ENCODE data around the gene TBC1D2.

DNA sequence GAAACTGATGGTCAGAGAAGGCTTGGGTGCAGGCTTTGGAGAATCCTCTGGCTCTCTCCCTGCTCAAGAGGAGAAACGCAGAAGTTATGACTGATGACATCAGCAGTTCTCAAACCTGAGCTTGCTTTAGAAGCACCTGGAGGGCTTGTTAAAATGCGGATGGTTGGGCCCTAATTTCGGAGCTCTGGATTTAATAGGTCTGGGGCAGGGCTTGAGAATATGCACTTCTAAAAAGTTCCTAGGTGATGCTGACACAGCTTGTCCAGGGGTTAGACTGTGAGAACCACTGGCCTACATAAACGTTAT is 26.4 kb downstream of the TBC1D2 start:
- TF ChIP-seq RAD21 (conservative IDR thresholded peaks at IDR 0.05 in 1 of 2, IDR thresholded peaks at IDR 0.05 in 1 of 2): no peak
- TF ChIP-seq, protein P1, sequence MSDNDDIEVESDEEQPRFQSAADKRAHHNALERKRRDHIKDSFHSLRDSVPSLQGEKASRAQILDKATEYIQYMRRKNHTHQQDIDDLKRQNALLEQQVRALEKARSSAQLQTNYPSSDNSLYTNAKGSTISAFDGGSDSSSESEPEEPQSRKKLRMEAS (IDR thresholded peaks at IDR 0.05): no peak
- no peak for TF ChIP-seq BHLHE40 (IDR thresholded peaks at IDR 0.05; ENCODE audit: low read depth, low read length)
- TF ChIP-seq CTCF (IDR thresholded peaks at IDR 0.05): no peak

Data from A549 (cell line).